ENCODE results near the gene CUZD1. TPM values are rescaled to one million over a fixed set of nuclear protein-coding genes. Genes with fewer than 3 reads are reported as not detected.
"Not testable (repeated sequence)": the region's sequence is repeated elsewhere in the genome, so short reads cannot be mapped to it uniquely, and the experiment has no call there.

The CUZD1 gene
- polyA plus RNA-seq, 4 donors, result 0.67 to 3.2 (median 1.5) TPM

DNA sequence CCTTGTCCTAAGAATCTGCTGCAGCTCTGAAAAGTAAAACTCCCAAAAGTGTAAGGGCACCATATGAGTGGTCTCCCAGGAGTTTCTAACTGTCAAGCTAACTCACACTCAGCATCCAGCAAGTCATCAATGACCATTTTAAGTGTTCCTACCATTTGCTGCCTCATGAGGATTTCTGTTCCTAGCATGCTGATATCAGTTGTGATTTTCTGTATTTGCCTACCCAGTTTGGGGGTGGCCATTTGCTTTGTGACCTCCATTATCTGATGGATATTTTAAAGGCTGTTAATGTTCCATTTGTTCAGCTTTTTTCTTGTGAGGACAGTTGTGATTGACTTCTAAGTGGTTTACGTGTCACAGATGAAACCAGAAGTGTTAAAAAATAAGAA, 30.8 kb upstream of the CUZD1 start:
- no peaks in the 10 kb centered on the region for H3K27me3 ChIP-seq (ENCODE audit: control insufficient read depth in 3 of 3, insufficient read depth in 3 of 3, low read length in 3 of 3)
- FAIRE-seq (no peak), DNase-seq (no peak)
- peaks cover 0 to 3% (median 2%) of the 10 kb centered on the region in 3 donors for H3K4me1 ChIP-seq (ENCODE audit: control insufficient read depth in 3 of 3, insufficient read depth in 2 of 3, low read depth in 1 of 3, low read length in 2 of 3)
- no peaks in the 10 kb centered on the region for H3K36me3 ChIP-seq (ENCODE audit: control insufficient read depth in 3 of 3, insufficient read depth in 2 of 3, low read depth in 1 of 3, low read length in 3 of 3)
- H3K4me3 ChIP-seq (ENCODE audit: low read depth in 1 of 3, low read length in 3 of 3), result no peak overlapping the region
- H3K9me3 ChIP-seq (ENCODE audit: control insufficient read depth in 2 of 2, insufficient read depth in 1 of 2, low read depth in 1 of 2, low read length in 1 of 2), result no peaks in the 10 kb centered on the region
- H3K27ac ChIP-seq (ENCODE audit: low read depth in 1 of 3, low read length in 2 of 3), result no peak overlapping the region
- 85 to 97% (median 93%) methylated on average over 1 of the region's 1 CpG for WGBS, 3 donors

DNA sequence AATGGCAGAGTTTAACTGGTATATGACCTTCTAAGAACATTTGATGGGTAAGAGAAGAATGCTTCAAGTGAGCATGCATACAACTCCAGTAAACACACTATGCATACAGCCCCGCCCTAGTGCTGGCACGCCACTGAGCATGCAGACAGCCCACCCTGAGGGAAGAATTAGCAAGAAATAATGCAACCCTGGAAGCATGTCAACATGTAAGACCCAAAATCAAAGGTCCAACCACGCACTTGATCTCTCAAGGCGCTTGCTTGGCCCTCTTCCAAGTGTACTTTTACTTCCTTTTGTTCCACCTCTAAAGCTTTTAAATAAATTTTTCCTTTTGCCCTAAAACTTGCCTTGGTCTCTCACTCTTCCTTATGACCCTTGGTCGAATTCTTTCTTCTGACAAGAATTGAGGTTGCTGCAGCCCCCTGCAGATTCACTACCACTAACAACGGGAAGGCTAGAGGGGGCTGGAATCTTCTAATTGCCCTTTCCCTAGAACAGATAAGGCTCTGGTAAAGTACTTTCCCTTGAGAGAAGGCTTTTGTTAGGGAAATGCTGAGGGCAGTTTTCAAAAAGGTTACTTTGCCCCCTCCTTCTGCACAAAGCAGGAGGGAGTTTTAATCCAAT, 30.3 kb upstream of the CUZD1 start:
- Histone ChIP-seq H3K27ac (ENCODE audit: low read depth in 1 of 3, low read length in 2 of 3) (no peak overlapping the region), H3K4me1 (ENCODE audit: control insufficient read depth in 3 of 3, insufficient read depth in 2 of 3, low read depth in 1 of 3, low read length in 2 of 3) (peaks cover 0 to 3% (median 2%) of the 10 kb centered on the region in 3 donors), H3K36me3 (ENCODE audit: control insufficient read depth in 3 of 3, insufficient read depth in 2 of 3, low read depth in 1 of 3, low read length in 3 of 3) (no peaks in the 10 kb centered on the region), H3K27me3 (ENCODE audit: control insufficient read depth in 3 of 3, insufficient read depth in 3 of 3, low read length in 3 of 3) (no peaks in the 10 kb centered on the region), H3K4me3 (ENCODE audit: low read depth in 1 of 3, low read length in 3 of 3) (no peak overlapping the region), H3K9me3 (ENCODE audit: control insufficient read depth in 2 of 2, insufficient read depth in 1 of 2, low read depth in 1 of 2, low read length in 1 of 2) (no peaks in the 10 kb centered on the region)
- 29 to 48% (median 47%) methylated on average over 6 of the region's 6 CpGs for WGBS, 3 donors
- DNase-seq, result peak in 1 of 2 donors; percentile 23
- FAIRE-seq, result no peak

DNA sequence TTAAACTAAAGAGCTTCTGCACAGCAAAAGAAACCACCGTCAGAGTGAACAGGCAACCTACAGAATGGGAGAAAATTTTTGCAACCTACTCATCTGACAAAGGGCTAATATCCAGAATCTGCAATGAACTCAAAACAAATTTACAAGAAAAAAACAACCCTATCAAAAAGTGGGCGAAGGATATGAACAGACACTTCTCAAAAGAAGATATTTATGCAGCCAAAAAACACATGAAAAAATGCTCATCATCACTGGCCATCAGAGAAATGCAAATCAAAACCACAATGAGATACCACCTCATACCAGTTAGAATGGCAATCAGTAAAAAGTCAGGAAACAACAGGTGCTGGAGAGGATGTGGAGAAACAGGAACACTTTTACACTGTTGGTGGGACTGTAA, 26.3 kb upstream of the CUZD1 start:
- WGBS, 3 donors, result 96 to 100% (median 100%) methylated on average over 1 of the region's 2 CpGs
- not testable (repeated sequence) for H3K4me1 ChIP-seq (ENCODE audit: control insufficient read depth in 3 of 3, insufficient read depth in 2 of 3, low read depth in 1 of 3, low read length in 2 of 3); H3K27ac ChIP-seq (ENCODE audit: low read depth in 1 of 3, low read length in 2 of 3); H3K36me3 ChIP-seq (ENCODE audit: control insufficient read depth in 3 of 3, insufficient read depth in 2 of 3, low read depth in 1 of 3, low read length in 3 of 3); DNase-seq; FAIRE-seq; H3K9me3 ChIP-seq (ENCODE audit: control insufficient read depth in 2 of 2, insufficient read depth in 1 of 2, low read depth in 1 of 2, low read length in 1 of 2); H3K4me3 ChIP-seq (ENCODE audit: low read depth in 1 of 3, low read length in 3 of 3); H3K27me3 ChIP-seq (ENCODE audit: control insufficient read depth in 3 of 3, insufficient read depth in 3 of 3, low read length in 3 of 3)

DNA sequence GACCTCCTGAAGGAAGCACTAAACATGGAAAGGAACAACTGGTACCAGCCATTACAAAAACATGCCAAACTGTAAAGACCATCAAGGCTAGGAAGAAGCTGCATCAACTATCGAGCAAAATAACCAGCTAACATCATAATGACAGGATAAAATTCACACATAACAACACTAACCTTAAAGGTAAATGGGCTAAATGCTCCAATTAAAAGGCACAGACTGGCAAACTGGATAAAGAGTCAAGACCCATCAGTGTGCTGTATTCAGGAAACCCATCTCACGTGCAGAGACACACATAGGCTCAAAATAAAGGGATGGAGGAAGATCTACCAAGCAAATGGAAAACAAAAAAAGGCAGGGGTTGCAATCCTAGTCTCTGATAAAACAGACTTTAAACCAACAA, 23.1 kb upstream of the CUZD1 start:
- not testable (repeated sequence) for H3K27me3 ChIP-seq (ENCODE audit: control insufficient read depth in 3 of 3, insufficient read depth in 3 of 3, low read length in 3 of 3); H3K27ac ChIP-seq (ENCODE audit: low read depth in 1 of 3, low read length in 2 of 3); H3K36me3 ChIP-seq (ENCODE audit: control insufficient read depth in 3 of 3, insufficient read depth in 2 of 3, low read depth in 1 of 3, low read length in 3 of 3); DNase-seq; FAIRE-seq; H3K4me1 ChIP-seq (ENCODE audit: control insufficient read depth in 3 of 3, insufficient read depth in 2 of 3, low read depth in 1 of 3, low read length in 2 of 3); H3K4me3 ChIP-seq (ENCODE audit: low read depth in 1 of 3, low read length in 3 of 3); H3K9me3 ChIP-seq (ENCODE audit: control insufficient read depth in 2 of 2, insufficient read depth in 1 of 2, low read depth in 1 of 2, low read length in 1 of 2)
- WGBS, 3 donors, result 89 to 95% (median 90%) methylated on average over 1 of the region's 2 CpGs

DNA sequence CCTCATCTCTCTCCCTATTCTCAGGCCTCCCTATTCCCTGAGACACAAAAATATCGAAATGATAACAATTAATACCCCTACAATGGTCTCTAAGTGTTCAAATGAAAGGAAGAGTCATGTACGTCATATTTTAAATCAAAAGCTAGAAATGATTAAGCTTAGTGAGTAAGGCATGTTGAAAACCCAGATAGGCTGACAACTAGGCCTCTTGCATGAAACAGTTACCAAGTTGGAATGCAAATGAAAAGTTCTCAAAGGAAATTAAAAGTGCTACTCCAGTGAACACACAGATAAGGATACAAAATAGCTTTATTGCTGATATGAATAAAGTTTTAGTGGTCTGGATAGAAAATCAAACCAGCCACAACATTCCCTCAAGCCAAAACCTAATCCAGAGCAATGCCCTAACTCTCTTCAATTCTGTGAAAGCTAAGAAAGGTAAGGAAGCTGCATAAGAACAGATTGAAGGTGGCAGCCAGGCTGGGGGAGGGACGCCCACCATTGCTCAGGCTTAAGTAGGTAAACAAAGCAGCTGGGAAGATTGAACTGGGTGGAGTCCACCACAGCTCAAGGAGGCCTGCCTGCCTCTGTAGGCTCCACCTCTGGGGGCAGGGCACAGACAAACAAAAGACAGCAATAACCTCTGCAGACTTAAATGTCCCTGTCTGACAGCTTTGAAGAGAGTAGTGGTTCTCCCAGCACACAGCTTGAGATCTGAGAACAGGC, 21.3 kb upstream of the CUZD1 start:
- not testable (repeated sequence) for H3K9me3 ChIP-seq (ENCODE audit: control insufficient read depth in 2 of 2, insufficient read depth in 1 of 2, low read depth in 1 of 2, low read length in 1 of 2); H3K4me1 ChIP-seq (ENCODE audit: control insufficient read depth in 3 of 3, insufficient read depth in 2 of 3, low read depth in 1 of 3, low read length in 2 of 3); FAIRE-seq; H3K27me3 ChIP-seq (ENCODE audit: control insufficient read depth in 3 of 3, insufficient read depth in 3 of 3, low read length in 3 of 3); H3K4me3 ChIP-seq (ENCODE audit: low read depth in 1 of 3, low read length in 3 of 3); H3K27ac ChIP-seq (ENCODE audit: low read depth in 1 of 3, low read length in 2 of 3); H3K36me3 ChIP-seq (ENCODE audit: control insufficient read depth in 3 of 3, insufficient read depth in 2 of 3, low read depth in 1 of 3, low read length in 3 of 3)
- WGBS, 3 donors, result 65 to 79% (median 68%) methylated on average over 3 of the region's 3 CpGs
- DNase-seq, result peak in 1 of 2 donors; percentile 5

DNA sequence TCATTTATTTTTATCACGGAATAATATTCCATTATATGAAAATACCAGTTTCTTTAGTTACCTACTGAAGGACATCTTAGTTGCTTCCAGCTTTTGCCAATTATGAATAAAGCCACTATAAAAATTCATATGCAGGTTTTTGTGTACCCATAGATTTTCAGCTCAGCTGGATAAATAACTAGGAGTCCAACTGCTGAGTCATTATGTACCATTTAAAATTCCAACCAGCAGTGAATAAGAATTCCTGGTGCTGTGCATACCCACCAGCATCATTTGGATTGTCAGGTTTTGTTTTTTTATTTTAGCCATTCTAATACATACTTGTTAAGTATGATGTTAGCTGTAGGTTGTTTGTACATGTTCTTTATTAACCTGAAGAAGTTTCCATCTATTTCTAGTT, 19.2 kb upstream of the CUZD1 start:
- no peaks in the 10 kb centered on the region for H3K9me3 ChIP-seq (ENCODE audit: control insufficient read depth in 2 of 2, insufficient read depth in 1 of 2, low read depth in 1 of 2, low read length in 1 of 2)
- no peaks in the 10 kb centered on the region for H3K36me3 ChIP-seq (ENCODE audit: control insufficient read depth in 3 of 3, insufficient read depth in 2 of 3, low read depth in 1 of 3, low read length in 3 of 3)
- no peak for FAIRE-seq
- DNase-seq, result no peak
- WGBS, 3 donors, result 91 to 95% (median 94%) methylated on average over 1 of the region's 1 CpG
- no peaks in the 10 kb centered on the region for H3K4me1 ChIP-seq (ENCODE audit: control insufficient read depth in 3 of 3, insufficient read depth in 2 of 3, low read depth in 1 of 3, low read length in 2 of 3)
- no peak overlapping the region for H3K27ac ChIP-seq (ENCODE audit: low read depth in 1 of 3, low read length in 2 of 3)
- H3K4me3 ChIP-seq (ENCODE audit: low read depth in 1 of 3, low read length in 3 of 3), result no peak overlapping the region
- H3K27me3 ChIP-seq (ENCODE audit: control insufficient read depth in 3 of 3, insufficient read depth in 3 of 3, low read length in 3 of 3), result no peaks in the 10 kb centered on the region

DNA sequence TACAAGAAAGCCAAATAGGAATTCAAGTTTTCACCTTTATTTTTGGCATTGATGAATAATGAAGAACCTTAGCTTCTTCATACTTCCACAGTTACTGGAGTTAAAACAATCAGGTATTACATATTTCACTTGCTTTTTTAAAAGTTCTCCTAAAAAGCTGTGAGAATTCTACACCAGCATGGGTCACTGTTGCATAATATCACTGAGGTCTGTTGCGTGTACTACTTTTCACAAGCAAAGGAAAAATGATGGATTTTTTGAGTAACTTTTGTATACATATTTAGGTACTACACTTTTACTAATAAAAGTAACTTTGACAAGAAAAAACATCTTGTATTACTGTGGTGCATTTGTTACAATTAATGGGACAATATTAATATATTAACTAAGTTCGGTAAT, 18.5 kb upstream of the CUZD1 start:
- Histone ChIP-seq H3K27me3 (ENCODE audit: control insufficient read depth in 3 of 3, insufficient read depth in 3 of 3, low read length in 3 of 3) (no peaks in the 10 kb centered on the region), H3K9me3 (ENCODE audit: control insufficient read depth in 2 of 2, insufficient read depth in 1 of 2, low read depth in 1 of 2, low read length in 1 of 2) (no peaks in the 10 kb centered on the region), H3K36me3 (ENCODE audit: control insufficient read depth in 3 of 3, insufficient read depth in 2 of 3, low read depth in 1 of 3, low read length in 3 of 3) (no peaks in the 10 kb centered on the region), H3K27ac (ENCODE audit: low read depth in 1 of 3, low read length in 2 of 3) (no peak overlapping the region), H3K4me3 (ENCODE audit: low read depth in 1 of 3, low read length in 3 of 3) (no peak overlapping the region), H3K4me1 (ENCODE audit: control insufficient read depth in 3 of 3, insufficient read depth in 2 of 3, low read depth in 1 of 3, low read length in 2 of 3) (no peaks in the 10 kb centered on the region)
- 90 to 99% (median 94%) methylated on average over 2 of the region's 2 CpGs for WGBS, 3 donors
- DNase-seq (no peak), FAIRE-seq (no peak)

DNA sequence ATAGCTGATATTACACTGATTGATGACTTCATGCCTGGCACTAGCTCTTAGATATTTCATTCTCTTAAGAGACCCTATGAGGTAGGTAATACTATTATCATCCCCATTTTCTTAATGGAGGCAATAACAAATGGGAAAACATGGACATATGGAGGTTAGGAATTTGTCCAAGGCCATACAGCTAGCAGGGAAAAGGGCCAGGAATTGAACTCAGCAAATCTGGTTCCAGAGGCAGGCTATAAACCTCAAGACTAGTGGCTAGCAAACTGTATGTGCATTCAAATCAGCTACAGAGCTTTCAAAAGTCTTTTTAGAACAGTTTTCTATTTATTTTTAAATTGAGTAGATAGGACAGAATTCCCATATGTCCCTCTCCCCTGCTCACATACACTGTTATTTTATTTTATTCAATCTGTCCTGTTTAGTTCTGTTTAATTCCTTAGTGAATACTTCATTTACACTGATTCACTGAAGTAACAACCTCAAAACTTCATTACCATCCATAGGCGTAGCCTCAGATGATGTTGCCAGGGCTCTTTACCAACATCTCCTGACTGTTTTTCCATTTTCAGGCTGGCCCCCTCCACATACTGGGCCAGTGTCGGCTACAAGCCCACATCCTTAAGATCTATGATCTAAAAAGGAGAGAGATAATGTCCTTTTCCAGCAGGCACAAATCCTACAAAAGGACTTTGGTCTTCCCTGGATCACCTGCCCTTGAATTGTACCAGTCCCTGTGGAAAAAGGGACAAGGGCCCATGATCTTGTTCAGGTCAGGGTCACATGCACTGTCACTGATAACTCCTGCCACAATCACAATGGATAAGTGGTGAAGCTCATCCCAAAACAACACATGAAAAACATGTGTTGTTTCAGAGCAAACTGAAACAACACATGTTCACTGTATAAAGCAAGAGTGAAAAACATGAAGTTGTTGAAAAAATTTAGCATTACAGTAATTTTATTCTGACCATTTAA, 17.8 kb upstream of the CUZD1 start:
- Histone ChIP-seq H3K4me1 (ENCODE audit: control insufficient read depth in 3 of 3, insufficient read depth in 2 of 3, low read depth in 1 of 3, low read length in 2 of 3) (no peaks in the 10 kb centered on the region), H3K27ac (ENCODE audit: low read depth in 1 of 3, low read length in 2 of 3) (no peak overlapping the region), H3K4me3 (ENCODE audit: low read depth in 1 of 3, low read length in 3 of 3) (no peak overlapping the region), H3K9me3 (ENCODE audit: control insufficient read depth in 2 of 2, insufficient read depth in 1 of 2, low read depth in 1 of 2, low read length in 1 of 2) (no peaks in the 10 kb centered on the region), H3K27me3 (ENCODE audit: control insufficient read depth in 3 of 3, insufficient read depth in 3 of 3, low read length in 3 of 3) (no peaks in the 10 kb centered on the region), H3K36me3 (ENCODE audit: control insufficient read depth in 3 of 3, insufficient read depth in 2 of 3, low read depth in 1 of 3, low read length in 3 of 3) (peaks cover 0 to 2% (median 0%) of the 10 kb centered on the region in 3 donors)
- no peak for FAIRE-seq
- DNase-seq, result no peak
- 92 to 96% (median 93%) methylated on average over 2 of the region's 2 CpGs for WGBS, 3 donors
